ENCODE results near the gene PDE1C.
"Not testable (repeated sequence)": the region's sequence is repeated elsewhere in the genome, so short reads cannot be mapped to it uniquely, and the experiment has no call there.

The PDE1C gene

GRCh38 chr7:32043688-32044087 is 26.5 kb downstream of the PDE1C start:
- no peak for DNase-seq (ENCODE audit: low spot score)

DNA sequence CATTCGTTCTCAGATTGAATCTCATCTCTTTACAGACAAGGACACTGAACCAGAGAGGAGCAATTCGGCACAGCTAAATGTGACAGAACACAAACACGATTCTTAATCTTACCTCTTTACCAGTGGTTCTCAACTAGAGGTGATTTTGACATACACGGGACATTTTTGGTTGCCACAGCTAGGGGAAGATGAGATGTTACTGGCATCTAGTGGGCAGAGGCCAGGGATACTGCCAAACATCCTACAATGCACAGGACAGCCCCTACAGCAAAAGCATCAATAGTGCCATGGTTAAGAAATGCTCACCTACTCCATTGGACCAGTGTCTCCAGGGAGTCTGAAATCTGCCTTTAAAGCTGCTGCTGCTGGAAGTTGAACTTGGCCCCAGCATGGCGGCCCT is 27.3 kb downstream of the PDE1C start:
- no peak for DNase-seq (ENCODE audit: low spot score)

DNA sequence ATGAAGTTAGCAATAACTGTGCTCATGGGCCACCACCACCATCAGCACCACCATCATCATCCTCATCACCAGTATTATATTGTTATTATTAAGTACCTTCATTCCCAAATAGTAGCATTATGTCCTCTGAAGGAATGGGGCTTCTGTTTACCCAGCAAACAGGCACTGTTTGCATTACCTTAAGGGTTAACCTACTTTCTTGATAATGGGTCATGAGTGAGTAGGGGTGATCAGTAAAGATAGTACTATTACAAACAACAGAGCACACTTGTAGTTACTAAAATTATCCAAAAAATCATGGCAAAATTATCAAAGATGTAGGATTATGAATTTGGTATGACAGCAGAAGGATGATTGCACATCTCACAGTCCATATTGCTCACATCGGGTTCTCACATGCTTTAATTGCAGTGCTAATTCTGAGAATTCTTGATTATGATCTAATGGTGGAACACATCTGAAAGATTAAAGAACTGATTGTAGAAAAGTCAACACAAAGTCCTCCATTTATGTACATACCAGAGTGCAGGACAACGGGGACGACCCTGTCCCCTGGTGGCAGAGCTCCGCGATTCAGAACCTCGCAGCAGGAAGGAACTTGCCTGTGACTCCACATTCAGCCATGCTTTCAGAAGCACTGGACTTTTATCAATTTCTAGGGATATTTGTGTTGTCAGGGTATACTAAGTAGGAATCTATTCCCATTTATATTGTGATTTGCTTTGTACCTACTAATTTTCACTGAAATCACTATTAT is 31.0 kb downstream of the PDE1C start:
- DNase-seq (ENCODE audit: low spot score): no peak

- DNase-seq (ENCODE audit: low spot score): no peak
Observed at GRCh38 chr7:32037650-32038198, 32.5 kb downstream of the PDE1C start.

DNA sequence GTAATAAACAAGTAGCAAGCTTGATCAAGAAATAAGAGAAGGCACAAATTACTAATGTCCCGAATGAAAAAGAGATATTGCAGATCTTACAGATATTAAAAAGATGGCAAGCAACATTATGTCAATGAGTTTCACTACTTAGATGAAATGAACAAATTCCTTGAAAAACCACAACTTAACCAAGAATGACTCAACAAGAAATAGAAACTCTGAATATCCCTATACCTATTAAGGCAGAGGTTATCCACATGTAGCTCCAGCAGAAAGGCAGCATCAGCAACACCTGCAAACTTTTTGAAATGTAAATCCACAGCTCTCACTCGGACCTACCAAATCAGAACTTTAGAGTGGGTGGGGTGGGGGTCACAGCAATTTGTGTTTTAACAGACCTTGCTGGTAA is 33.6 kb downstream of the PDE1C start:
- DNase-seq (ENCODE audit: low spot score): no peak

DNA sequence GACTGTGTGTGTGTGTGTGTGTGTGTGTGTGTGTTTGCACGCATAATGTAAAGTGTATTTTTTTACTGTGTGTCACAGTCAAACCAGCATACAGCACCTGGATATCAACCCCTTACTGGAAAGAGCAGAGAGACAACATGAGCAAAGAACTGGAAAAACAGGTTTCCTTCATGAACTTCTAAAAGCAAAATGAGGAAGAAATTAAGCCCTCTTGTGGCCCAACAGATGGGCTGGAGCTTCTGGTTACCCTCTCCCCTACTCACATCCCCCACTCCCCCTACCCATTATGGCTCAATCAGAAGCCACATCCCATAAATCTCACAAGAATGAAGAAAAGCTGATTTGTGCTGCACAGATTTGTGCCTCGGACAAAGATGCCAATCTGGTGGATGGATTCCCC is 36.2 kb downstream of the PDE1C start:
- DNase-seq (ENCODE audit: low spot score): no peak

GRCh38 chr7:32033006-32033405 is 37.2 kb downstream of the PDE1C start:
- no peak for DNase-seq (ENCODE audit: low spot score)

GRCh38 chr7:32032211-32032610 is 38.0 kb downstream of the PDE1C start:
- DNase-seq (ENCODE audit: low spot score): no peak

DNA sequence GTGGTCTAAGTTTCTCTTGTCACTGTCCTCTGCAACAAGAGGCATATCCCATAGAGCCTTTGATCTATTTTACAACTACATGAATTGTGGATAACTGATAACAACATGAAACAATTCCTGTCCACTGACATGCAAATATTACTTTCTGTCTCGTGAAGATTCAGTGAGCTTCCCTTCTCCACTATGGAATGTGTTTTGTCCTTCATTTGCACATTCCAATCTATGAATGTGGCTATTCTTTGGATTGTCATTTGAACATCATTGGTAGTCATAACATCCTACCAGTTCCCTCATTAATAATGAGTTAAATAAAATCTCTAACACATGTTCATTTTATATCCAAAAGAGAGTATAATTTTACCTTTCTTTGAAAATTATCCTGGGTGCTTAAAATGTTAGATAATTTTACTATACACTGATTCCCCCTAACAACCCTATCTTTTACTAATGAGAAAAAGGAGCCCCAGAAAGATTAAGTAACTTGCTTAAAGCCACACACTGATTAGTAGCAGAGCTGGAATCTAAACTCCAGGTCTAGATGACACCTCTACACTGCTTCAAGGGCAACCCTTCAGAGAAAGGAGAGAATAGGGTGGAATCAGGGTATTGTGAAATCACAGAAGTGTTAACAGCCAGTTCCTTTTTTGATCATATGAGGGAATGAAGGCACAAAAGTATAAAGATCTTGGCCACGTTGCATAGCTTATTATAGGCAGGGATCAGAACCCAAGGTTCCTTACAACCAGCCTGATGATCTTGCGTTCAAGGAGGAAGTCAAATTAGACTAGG is 39.1 kb downstream of the PDE1C start:
- DNase-seq (ENCODE audit: low spot score): no peak

DNA sequence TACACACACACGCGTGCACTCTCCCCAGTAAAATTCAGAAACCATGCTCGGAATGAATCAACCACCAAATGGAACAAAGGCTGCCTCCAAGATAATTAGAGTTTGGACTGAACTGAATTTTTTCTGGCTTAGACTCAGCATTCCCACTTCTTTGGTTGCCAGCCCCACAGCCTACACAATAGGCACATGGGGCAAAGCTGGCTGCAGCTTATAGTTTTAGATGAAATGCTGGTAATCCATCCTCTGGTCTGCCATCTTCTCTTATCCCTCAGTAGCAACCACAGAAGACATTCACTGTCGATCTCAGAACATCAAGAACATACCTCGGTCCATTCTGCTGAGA is 44.2 kb downstream of the PDE1C start:
- DNase-seq (ENCODE audit: low spot score): no peak

GRCh38 chr7:32025381-32026082 is 44.7 kb downstream of the PDE1C start:
- DNase-seq (ENCODE audit: low spot score): no peak

GRCh38 chr7:32023376-32023775 is 46.8 kb downstream of the PDE1C start:
- DNase-seq (ENCODE audit: low spot score): no peak

- DNase-seq (ENCODE audit: low spot score): no peak
Observed at GRCh38 chr7:32022966-32023365, 47.2 kb downstream of the PDE1C start.

GRCh38 chr7:32020551-32021159 is 49.6 kb downstream of the PDE1C start:
- no peak for DNase-seq (ENCODE audit: low spot score)

DNA sequence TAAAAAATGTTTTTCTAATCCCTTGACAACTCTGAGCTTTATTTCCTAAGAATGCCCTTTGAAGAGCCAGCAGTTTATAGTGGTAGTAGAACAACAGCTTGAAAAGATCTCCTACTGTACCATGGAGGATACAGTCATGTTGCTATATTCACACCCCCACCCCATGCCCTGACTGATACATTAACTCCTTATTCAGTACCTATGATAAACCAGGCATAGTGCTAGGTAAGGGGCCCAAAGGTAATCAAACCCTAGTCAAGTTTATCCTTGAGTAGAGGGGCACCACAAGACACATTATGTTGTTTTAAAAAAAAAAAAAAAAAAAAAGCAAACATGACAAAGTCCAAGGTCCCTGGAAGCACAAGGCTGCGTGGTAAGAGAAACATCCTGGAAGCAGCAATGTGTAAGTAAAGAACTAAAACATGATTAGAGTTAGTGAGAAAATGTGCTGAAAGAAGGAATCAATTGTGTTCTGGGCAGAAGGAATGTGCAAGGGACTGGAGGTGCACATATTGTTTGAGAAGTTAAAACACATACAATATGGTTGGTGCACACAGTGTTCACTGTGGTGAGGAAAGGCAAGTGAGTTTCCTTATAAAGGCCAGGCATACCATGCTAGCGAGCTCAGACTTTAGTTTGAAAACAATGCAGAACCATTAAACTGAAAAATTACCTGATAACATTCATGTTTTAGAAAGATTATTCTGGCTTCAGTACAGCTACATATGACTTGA is 51.2 kb downstream of the PDE1C start:
- no peak for DNase-seq (ENCODE audit: low spot score)

GRCh38 chr7:32015133-32015532 is 55.1 kb downstream of the PDE1C start:
- no peak for DNase-seq (ENCODE audit: low spot score)

- not testable (repeated sequence) for DNase-seq (ENCODE audit: low spot score)
Observed at GRCh38 chr7:32013471-32013870, 56.7 kb downstream of the PDE1C start.

DNA sequence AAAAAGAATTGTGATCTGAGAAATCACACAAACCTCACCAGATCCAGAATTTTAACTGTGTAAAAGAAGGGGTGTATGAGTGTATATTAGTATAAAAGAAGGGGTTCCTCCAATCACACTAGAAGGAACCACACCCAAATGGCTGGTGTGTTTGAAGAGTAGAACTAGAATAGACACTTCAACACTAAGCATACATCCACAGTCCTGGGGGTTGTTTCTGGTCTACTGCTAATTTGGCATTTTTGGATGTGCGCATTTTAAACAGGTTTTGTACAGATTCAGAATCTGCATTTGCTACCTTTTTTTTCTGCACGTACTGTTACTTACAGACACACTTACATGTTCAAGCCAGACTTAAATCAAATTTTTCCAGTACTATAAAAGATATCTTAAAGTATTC is 64.6 kb downstream of the PDE1C start:
- DNase-seq (ENCODE audit: low spot score): no peak

DNA sequence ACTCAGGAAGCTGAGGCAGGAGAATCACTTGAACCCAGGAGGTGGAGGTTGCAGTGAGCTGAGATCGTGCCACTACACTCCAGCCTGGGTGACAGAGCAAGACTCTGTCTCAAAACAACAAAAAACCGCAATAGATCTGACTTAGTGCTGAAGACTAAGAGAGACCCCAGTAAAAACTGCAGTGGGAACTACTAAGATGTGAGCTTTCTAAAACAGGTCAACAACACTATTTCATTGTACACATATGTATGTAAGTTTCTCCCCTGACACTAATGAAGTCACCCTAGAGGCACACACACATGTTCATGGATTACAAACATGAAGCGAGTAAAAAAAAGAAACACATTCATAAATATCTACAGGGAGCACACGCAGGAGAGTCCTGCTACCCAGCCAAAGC is 68.3 kb downstream of the PDE1C start:
- DNase-seq (ENCODE audit: low spot score): no peak

DNA sequence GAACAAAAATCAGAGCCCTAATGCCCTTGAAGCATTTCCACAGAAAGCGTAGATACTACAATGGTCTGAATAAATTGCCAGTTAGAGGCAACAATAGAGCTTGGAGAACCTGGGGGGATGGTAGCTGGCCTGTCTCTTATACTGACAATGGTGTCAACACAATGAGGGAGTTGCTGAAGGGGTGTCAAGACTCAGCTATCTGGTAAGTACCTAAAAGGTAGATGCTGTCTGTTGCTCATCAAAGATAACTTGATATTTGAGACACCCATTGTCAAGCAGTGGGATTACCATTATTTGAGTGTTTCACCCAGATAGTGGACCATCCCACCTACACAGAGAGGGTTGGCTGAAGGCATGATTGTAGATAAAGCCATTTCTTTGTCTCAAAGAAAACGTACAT is 72.8 kb downstream of the PDE1C start:
- DNase-seq (ENCODE audit: low spot score): no peak

DNA sequence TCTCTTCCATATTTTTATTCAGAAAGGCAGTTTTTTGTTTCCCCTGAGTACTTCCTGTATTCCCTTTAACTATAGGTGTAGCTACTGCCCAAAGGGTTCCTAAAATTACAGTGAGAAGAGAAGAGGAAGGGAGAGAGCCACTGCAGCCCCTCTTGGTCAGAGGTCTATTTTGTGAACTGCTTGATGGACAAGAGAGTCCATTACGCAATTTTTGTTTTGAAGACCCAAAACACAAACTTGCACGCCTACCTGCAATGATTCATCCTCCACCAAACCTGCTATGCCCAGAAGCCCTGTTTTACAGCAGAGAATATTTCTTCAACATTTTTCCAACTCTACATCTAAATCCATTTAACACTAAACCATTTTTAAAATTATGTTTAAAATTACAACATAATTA is 75.1 kb downstream of the PDE1C start:
- DNase-seq (ENCODE audit: low spot score): no peak

DNA sequence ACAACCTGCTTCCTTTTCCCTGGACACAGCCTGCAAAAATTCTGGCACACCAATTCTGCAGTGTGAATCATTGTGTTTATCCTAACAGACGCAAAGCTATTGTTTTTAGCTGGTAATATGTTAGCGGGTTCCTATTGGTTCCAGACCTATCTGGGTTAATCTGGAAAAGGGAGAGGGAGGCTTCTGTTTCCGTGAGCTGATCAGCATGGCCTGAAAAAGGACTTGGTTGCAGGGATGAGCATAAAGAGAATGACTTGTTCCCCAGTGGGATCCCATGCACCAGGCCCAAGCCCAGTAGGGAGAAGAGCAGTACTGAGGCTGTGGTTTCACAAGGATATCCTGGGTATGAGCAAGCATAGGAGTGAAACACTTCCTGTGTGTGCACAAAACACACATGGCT is 78.4 kb downstream of the PDE1C start:
- no peak for DNase-seq (ENCODE audit: low spot score)
